ENCODE data around the gene INAFM1.
"Not testable (repeated sequence)": the region's sequence is repeated elsewhere in the genome, so short reads cannot be mapped to it uniquely, and the experiment has no call there.

The INAFM1 gene

DNA sequence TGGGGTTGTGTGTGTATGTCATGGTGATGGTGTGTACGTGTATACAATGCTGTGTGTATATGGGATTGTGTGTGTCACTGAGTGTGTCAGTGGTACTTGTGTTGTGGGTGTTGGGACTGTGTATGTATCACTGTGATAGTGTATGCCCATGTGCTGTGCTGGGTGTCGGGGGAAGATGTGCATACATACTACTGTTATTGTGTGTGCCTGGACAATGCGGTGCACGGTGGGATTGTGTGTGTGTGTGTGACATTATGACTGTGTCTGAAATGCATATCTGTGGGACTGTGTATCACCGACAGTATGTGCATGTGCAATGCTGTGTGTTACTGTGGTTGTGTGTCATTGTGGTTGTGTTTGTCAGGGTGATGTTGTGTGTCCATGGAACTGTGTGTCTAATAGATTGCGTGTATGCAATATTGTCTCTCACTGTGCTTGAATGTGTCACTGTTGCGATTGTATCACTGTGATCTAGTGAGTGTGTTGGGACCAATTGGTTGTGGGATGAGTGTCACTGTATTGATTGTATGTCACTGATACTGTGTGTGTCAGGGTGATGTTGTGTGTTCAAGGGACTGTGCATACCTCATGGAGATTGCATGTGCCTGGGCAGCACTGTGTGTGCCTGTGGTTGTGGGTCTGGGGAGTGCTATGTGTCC lies 32.6 kb upstream of the INAFM1 start:
- no peak for DNase-seq

DNA sequence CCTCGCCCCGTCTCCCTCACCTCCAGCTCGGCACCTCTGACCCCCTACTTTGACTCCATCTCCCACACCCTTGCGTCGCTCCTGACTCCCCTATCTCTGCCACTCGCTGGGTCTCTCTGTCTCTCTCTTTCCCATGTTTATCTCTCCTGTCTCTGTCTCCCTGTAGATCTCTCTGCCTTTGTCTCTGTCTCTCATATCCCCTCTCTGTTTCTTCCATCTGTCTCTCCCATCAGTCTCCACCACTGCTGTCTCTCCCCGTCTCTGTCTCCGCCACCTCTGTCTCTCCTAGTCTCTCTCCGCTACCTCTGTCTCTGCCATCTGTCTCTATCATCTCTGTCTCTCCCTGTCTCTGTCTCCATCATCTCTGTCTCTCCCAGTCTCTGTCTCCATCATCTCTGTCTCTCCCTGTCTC lies 31.3 kb upstream of the INAFM1 start:
- DNase-seq: no peak

DNA sequence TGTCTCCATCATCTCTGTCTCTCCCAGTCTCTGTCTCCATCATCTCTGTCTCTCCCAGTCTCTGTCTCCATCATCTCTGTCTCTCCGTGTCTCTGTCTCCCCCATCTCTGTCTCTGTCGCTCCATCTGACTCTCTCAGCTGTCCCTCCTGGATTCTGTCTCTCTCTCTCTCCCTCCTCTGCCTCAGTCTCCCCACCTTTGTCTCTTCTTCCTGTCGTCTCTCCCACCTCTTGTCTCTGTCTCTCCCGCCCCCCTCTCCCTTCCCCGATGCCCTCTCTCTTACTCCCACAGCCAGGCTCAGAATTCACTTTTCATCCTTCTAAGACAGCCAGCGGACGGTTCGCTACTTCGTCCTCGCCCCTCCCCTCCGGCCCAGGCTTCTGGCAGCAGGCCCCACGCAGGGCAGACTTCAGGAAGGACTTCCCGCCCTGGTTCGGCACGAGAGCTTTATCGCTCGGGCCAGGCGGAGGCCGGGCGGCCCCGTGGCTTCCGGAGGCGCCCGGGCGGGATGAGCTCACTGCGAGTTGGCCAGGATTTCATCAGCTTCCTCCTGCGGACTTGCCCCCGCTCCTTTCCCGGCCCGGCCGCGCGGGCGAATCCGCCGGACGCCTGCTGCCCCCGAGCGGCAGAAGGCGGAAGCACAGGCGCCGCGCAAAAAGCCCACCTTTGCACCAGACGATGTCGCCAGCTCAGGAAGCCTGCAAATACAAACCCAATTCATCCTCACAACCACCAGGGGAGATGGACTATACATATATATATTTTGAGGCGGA lies 30.7 kb upstream of the INAFM1 start:
- peak; percentile 68 to 83 (median 77) for DNase-seq

DNA sequence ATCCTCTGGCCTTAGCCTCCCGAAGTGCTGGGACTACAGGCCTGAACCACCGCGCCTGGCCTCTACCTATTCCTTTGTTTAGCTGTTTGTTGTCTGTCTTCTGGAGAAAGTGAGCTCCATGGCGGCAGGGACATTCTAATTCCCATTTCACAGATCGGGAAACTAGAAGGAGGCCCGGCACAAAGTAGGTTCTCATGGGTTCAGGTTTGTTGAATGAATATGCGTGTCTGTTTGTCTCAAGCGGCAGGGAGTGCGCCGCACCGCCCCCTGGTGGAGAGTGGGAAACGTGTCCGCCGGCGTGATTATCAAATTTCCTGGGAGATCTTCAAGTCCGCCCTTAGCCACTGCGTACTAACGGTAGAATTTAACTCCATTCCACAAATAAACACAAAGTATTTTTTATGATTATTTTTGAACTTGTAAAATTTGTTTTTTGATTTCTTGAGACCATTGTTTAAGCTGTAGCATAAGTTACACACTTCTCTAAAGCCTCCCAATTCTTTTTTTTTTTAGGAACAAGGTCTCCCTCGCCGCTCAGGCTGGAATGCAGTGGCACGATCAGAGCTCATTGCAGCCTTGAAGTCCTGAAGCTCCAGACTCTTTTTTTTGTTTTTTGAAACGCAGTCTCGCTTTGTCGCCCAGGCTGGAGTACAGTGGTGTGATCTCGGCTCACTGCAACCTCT lies 27.2 kb upstream of the INAFM1 start:
- peak; percentile 51 to 76 (median 72) for DNase-seq

DNA sequence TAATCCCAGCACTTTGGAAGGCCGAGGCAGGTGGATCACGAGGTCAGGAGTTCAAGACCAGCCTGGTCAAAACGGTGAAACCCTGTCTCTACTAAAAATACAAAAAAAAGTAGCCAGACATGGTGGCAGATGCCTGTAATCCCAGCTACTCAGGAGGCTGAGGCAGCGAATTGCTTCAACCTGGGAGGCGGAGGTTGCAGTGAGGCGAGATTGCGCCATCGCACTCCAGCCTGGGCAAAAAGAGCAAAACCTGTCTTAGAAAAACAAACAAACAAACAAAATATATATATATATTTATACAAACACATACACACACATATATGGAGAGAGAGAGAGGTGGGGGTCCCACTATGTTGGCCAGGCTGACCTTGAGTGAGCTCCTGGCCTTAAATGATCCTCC lies 21.7 kb upstream of the INAFM1 start:
- not testable (repeated sequence) for DNase-seq

DNA sequence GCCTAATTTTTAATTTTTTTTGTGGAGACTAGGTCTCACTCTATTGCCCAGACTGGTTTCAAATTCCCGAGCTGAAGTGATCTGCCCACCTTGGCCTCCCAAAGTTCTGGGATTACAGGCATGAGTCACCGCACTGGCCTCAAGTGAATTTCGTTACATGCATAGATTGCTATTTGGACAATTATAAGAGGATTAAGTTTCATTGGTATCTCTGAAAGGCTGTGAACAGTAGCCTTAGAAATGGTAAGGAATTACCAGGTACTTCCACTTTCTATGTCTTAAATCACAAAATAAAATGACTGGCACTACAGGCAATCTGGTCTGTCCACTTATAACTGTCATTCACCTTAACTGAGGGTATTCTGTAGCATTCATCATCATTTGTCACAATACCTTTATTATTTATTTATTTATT lies 21.2 kb upstream of the INAFM1 start:
- no peak for DNase-seq

GRCh38 chr19:47253970-47254369 lies 20.7 kb upstream of the INAFM1 start:
- no peak for DNase-seq

GRCh38 chr19:47255879-47256692 lies 18.6 kb upstream of the INAFM1 start, which contains the start of gene CCDC9:
Gene CCDC9 (plus strand): TSS chr19:47256525. CDS start chr19:47258401, 1,876 bp downstream.
- peak in 1 of 4 experiments; percentile 99 for DNase-seq

DNA sequence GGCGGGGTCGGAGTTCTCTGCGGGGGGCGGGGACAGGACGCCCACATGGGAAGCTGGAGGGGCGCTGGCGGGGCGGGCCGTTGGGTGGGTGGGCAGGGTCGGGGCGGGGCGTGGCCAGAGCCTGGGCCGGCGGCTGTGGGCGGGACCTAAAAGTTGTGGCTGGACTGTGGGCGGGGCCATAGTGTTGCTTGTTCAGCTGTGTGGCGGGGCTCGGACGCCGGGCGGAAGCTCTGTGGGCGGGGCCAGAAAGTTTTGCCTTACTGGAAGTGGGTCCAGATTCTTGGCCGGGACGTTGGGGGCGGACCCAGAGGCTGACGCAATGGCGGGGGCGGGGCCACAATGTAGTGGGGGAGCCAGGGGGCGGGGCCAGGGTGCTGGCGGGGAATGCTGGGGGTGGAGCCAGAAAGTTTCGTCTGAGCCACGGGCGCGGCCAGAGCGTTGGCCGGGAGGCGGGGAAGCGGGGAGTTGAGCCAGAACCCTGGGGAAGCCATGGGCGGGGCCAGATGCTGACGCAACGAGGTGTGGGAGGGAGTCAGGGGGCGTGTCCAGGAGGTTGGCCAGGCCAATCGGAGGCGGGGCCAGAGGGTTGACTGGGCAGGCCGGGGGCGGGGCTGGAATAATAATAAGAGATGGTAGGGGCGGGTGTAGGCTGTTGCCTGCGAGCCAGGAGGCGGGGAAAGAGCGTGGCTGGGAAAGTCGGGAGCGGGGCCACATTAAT lies 17.8 kb upstream of the INAFM1 start:
- peak; percentile 100 for DNase-seq

- no peak for DNase-seq
Measured at GRCh38 chr19:47257411-47258169, 17.1 kb upstream of the INAFM1 start.

DNA sequence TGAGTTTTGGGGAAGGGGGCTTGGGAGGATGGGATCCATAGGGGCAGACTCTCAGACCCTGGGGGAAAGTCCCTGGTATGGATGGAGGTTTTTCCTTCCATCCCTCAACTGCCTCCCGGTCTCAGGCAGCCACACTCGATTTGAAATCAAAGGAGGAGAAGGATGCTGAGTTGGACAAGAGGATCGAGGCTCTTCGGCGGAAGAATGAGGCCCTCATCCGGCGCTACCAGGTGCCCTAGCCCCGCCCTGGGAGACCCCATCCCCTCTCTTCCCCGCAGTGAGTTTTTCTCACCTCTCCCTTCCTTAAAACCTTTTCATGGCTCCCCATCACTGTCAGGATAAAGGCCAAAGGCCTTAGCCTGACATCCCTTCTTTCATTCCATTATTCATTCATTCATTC lies 16.3 kb upstream of the INAFM1 start:
- no peak for DNase-seq

DNA sequence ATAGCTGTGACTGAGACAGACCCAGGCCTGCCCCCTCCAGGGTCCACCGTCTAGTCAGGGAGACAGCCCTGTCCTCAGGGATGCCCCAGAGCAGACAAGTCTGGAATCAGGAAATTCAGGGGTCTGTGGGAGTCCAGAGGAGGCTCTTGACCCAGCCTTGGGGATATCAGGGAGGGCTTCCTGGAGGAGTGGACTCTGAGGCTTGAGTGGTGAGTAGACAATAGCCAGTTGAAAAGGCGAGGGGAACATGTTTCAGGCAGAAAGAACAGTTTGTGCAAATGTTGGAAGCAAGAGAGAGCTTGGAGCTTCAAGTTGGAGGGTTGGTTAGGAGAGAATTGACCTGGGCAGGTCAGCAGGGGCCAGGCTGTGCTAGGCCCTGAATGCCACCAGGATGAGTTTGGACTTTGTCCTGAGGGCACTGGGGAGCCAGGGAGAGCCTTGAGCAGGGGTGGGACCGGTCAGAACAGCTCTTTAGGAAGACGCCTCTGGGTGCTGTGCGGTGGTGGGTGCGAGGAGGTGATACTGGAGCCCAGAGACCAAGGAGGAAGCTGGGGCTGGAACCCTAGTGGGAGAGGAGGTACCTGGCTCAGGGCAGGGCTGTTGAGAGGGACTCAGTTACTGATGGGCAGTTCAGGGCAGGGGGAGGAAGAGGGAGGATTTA lies 15.7 kb upstream of the INAFM1 start:
- DNase-seq: no peak

- no peak for DNase-seq
Measured at GRCh38 chr19:47260476-47260875, 14.2 kb upstream of the INAFM1 start.

DNA sequence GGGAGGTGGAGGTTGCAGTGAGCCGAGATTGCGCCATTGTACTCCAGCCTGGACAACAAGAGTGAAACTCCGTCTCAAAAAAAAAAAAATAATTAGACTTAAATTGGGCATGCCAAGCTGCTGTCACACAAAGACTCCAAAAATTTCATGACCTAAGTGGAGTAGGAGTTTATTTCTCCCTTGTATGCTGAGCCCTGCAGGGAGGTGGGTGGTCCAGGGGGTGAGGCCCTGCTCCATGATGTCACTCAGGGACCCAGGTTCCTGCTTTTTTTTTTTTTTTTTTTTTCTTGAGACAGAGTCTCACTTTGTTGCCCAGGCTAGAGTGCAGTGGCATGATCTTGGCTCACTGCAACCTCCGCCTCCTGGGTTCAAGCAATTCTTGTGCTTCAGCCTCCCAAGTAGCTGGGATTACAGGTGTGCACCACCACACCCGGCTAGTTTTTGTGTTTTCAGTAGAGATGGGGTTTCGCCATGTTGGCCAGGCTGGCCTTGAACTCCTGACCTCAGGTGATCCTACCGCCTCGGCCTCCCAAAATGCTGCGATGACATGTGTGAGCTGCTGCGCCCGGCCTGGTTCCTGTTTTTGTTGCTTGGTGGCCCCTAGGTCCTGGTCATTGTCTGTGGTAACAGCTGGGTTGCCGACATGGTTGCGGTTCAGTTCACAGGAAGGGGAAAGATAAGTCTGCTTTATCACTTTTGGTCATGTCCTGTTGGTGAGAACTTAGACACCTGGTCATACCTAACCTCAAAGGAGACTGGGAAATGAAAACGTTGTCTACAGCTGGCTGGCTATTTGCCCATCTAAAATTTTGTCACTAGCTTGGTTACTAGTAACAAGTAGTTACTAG lies 12.5 kb upstream of the INAFM1 start:
- DNase-seq: not testable (repeated sequence)

DNA sequence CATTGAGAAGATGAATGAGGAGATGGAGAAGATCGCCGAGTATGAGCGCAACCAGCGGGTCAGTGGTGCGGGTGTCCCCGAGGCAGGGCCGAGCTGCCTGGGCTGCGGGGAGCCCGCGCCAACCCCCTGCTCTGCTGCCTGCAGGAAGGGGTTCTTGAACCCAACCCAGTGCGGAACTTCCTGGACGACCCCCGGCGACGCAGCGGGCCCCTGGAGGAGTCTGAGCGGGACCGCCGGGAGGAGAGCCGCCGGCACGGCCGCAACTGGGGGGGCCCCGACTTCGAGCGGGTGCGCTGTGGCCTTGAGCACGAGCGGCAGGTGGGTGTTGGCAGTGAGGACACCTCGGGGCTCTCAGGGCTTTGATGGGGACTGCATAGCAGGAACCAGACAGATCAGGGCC lies 10.1 kb upstream of the INAFM1 start:
- no peak for DNase-seq

- DNase-seq: no peak
Measured at GRCh38 chr19:47266401-47266941, 8.2 kb upstream of the INAFM1 start.

GRCh38 chr19:47267350-47267759 lies 7.3 kb upstream of the INAFM1 start:
- DNase-seq: no peak

DNA sequence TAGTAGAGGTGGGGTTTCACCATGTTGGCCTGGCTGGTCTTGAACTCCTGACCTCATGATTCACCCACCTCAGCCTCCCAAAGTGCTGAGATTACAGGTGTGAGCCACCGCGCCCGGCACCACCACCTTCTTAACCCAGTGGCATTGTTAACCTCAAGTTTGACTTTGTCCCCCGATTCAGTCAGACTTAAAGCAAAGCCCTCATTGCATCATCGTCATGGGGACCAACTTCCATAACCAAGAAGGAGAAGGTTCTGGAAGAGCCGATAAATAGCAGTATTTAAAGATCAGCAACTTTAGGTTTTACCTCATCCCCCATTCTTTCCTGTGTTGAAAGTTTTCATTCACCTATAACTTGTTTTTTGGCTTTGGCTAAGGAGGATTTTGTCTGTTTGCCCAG lies 6.7 kb upstream of the INAFM1 start:
- no peak for DNase-seq

DNA sequence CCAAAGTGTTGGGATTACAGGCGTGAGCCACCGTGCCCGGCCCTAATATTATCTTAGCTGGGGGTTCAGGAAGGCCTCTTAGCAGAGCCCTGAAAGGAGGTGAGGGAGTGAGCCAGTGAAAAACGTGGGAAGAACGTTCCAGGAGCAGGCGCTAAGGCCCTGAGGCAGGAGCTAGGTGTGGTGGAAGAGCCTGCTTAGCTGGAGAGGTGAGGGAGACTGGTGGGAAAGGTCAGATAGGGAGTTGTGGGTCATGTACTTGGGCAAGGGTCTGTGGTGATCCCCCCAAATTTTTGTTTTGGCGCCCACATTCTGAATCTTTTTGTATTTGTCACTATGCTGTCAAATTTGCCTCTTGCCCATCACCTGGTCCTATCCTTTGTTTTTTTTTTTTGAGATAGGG lies 5.1 kb upstream of the INAFM1 start:
- no peak for DNase-seq

- DNase-seq: no peak
Measured at GRCh38 chr19:47270408-47270807, 4.3 kb upstream of the INAFM1 start.

Data from activated naive CD4-positive, alpha-beta T cell (primary cell).